GDM1 (cell line): ENCODE measurements around the gene ADGRB2.
A peak's percentile ranks its signal among the peaks of the same experiment; 100 is the strongest.

Source experiments
- DNase-seq: peaks from one replicate; lab custom pipeline; 2025; lab: John Stamatoyannopoulos, UW

ADGRB2 gene

GRCh38 chr1:31762726-31763670 lies 1.1 kb downstream of the ADGRB2 start:
- DNase-seq = peak; percentile 35

GRCh38 chr1:31762323-31762722 lies 1.8 kb downstream of the ADGRB2 start:
- DNase-seq = no peak

- DNase-seq = no peak
Measured at GRCh38 chr1:31761883-31762282, 2.3 kb downstream of the ADGRB2 start.

- no peak for DNase-seq
Measured at GRCh38 chr1:31760471-31761470, 3.4 kb downstream of the ADGRB2 start.

- DNase-seq = no peak
Measured at GRCh38 chr1:31759298-31760023, 4.7 kb downstream of the ADGRB2 start.

- DNase-seq = no peak
Measured at GRCh38 chr1:31758823-31759222, 5.3 kb downstream of the ADGRB2 start.

- no peak for DNase-seq
Measured at GRCh38 chr1:31757989-31758388, 6.2 kb downstream of the ADGRB2 start.

GRCh38 chr1:31757204-31757679 lies 6.9 kb downstream of the ADGRB2 start:
- DNase-seq = no peak

GRCh38 chr1:31756578-31756977 lies 7.6 kb downstream of the ADGRB2 start:
- DNase-seq = no peak

- no peak for DNase-seq
Measured at GRCh38 chr1:31755850-31756492, 8.2 kb downstream of the ADGRB2 start.

GRCh38 chr1:31755197-31755611 lies 8.9 kb downstream of the ADGRB2 start:
- DNase-seq = no peak

- DNase-seq = no peak
Measured at GRCh38 chr1:31754397-31754796, 9.7 kb downstream of the ADGRB2 start.

GRCh38 chr1:31753707-31754349 lies 10.3 kb downstream of the ADGRB2 start:
- no peak for DNase-seq

- DNase-seq = no peak
Measured at GRCh38 chr1:31752952-31753475, 11.1 kb downstream of the ADGRB2 start.

- no peak for DNase-seq
Measured at GRCh38 chr1:31752258-31752657, 11.9 kb downstream of the ADGRB2 start.

GRCh38 chr1:31751822-31752241 lies 12.3 kb downstream of the ADGRB2 start:
- DNase-seq = no peak

GRCh38 chr1:31750858-31751510 lies 13.2 kb downstream of the ADGRB2 start:
- no peak for DNase-seq

- DNase-seq = no peak
Measured at GRCh38 chr1:31749785-31750735, 14.1 kb downstream of the ADGRB2 start.

GRCh38 chr1:31748365-31748764 lies 15.8 kb downstream of the ADGRB2 start:
- no peak for DNase-seq
